Endothelial cell of umbilical vein (primary cell): ENCODE results near the gene FCER2.

Source experiments
- POLR2A ChIP-seq: IDR thresholded peaks from 2 replicates; pipeline ENCODE4 v1.6.1; 2012; ENCODE audit warnings: low read depth, mild to moderate bottlenecking, control low read depth, low read length
- POLR2AphosphoS5 ChIP-seq: IDR thresholded peaks from 2 replicates; pipeline ENCODE4 v1.6.1; 2012; ENCODE audit warnings: low read depth, mild to moderate bottlenecking, control low read depth, low read length, moderate library complexity; ENCODE audit not compliant: insufficient read depth
- TF ChIP-seq, protein P1 (sequence below): IDR thresholded peaks from 2 replicates; pipeline ENCODE4 v1.6.1; 2011; ENCODE audit not compliant: insufficient read depth, insufficient read length

DNA sequence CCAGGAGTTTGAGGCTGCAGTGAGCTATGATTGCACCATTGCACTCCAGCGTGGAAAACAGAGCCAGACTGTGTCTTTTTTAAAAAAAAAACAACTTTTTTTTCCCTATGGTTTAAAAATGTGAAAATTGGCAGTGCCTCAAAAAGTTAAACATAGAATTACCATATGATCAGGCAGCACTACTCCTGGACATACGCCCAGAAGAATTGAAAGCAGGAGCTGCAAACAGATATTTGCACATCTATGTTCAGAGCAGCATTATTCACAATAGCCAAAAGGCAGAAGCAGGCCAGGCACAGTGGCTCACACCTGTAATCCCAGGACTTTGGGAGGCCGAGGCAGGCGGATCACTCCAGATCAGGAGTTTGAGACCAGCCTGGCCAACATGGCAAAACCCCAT is 36.9 kb downstream of the FCER2 start:
- TF ChIP-seq POLR2AphosphoS5 = no peak
- TF ChIP-seq, protein P1, sequence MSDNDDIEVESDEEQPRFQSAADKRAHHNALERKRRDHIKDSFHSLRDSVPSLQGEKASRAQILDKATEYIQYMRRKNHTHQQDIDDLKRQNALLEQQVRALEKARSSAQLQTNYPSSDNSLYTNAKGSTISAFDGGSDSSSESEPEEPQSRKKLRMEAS = no peak
- TF ChIP-seq POLR2A = no peak
